Measurements from ENCODE around the gene PALM.
"Not testable (repeated sequence)": the region's sequence is repeated elsewhere in the genome, so short reads cannot be mapped to it uniquely, and the experiment has no call there.

Gene PALM, protein sequence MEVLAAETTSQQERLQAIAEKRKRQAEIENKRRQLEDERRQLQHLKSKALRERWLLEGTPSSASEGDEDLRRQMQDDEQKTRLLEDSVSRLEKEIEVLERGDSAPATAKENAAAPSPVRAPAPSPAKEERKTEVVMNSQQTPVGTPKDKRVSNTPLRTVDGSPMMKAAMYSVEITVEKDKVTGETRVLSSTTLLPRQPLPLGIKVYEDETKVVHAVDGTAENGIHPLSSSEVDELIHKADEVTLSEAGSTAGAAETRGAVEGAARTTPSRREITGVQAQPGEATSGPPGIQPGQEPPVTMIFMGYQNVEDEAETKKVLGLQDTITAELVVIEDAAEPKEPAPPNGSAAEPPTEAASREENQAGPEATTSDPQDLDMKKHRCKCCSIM

DNA sequence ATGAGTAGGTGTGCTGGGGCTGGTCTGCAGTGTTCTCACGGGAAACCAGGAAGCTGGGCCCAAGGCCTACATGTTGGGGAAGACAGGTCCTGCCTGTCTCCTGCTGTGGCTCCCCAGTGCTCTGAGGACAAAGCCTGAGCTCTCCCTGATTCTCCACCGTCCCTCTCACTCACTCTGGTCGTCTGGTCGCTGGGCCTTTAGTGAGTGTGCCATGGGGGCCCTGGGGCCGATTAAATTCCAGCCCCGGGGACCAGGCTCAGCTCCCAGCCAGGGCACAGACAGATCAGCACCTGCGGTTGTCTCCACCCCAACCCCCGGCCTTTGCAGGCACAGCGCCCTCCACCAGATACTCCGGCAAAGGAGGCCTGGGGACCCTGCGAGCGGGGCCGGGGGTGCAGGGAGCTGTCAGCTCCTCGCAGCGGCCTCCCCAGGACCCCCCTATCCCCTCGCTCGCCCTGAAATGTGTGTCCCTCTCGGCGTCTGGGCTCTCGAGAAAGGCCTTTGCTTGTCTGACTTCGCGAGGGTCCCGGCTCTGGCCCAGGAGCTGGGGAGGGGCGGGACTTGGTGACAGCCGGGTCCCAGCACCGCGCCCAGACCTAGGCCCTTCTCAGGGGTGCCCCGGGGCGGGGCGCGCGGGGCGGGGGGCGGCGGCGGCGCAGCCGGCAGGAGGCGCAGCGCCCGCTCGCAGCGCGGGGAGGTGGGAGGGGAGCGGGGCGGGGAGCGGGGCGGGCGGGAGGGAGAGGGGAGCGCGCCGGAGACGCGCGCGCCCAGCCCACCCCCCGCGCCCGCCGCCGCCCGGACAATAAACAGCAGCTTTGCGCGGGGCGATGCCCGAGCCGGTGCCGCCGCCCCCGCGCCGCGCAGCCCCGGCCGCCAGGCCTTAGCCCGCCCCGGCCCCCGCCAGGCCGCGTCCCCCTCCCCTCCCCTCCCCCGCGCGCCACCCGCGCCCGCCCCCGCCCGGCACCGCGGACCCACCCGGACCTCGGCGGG, at the start of gene PALM:
Gene PALM (plus strand): TSS at position 782 of the 990 bp plus-strand sequence. CDS start 212 bp downstream, outside the sequence.
- DNase-seq = no peak

DNA sequence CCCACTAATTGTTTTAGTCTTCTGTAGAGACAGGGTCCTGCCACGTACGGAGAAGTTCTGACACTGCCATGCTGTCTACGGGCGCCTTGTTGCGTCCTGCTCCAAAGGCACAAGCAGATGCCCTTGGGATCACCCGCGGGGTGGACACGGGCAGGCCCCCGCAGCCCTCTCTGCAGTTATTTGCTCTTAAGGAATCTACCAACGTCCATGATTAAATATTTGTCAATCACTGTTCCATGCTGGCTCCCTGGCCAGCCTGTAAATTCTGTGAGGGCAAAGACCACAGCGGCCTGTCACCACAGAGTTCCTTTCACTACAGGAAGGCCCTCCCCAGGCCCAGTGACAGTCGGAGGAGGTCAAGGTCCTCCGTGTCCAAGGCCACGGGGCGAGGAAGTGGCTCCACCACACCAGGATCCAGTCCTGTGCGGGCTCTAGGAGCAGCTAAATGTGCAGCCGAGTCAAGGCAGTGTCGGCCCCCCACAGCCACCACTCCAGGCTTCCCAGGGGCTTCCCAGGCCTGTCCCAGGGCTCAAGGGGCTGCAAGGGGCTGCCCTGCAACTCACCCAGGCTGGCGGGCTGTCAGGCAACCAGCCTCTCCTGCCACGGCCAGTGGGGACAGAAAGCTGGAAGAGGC, 47.8 kb upstream of the PALM start:
- no peak for DNase-seq

DNA sequence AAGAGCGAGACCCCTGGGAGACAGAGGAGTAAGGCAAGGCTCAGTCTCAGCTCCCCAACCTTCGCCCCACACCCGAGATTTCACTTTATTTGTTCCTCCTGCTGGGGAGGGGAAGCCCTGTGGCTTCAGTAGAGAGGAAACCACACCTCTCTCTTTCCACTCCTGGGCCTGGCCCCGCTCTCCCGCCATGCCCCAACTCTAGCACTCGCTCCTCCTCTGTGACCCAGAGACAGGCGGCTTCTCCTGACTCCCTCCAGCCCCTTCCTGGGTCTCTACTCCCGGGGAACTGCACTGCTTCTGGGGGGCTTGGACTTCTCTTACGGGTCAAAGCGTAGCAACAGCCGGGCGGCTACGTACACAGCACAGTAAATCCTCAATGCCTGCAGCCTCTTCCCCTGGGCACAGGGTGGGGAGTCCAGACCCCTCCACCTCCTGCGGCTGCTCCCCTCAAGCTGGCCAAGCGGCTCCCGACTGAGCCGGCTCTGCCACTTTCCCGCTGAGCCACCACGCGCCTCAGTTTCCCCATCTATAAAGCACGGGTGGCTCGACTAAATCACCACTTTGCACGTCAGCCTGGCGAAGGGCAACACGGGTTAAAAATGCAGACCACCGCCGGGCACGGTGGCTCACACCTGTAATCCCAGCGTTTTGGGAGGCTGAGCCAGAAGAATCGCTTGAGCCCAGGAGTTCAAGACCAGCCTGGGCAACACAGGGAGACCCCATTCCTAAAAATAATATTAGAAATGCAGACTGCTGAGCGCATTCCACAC, 47.1 kb upstream of the PALM start:
- DNase-seq = no peak

DNA sequence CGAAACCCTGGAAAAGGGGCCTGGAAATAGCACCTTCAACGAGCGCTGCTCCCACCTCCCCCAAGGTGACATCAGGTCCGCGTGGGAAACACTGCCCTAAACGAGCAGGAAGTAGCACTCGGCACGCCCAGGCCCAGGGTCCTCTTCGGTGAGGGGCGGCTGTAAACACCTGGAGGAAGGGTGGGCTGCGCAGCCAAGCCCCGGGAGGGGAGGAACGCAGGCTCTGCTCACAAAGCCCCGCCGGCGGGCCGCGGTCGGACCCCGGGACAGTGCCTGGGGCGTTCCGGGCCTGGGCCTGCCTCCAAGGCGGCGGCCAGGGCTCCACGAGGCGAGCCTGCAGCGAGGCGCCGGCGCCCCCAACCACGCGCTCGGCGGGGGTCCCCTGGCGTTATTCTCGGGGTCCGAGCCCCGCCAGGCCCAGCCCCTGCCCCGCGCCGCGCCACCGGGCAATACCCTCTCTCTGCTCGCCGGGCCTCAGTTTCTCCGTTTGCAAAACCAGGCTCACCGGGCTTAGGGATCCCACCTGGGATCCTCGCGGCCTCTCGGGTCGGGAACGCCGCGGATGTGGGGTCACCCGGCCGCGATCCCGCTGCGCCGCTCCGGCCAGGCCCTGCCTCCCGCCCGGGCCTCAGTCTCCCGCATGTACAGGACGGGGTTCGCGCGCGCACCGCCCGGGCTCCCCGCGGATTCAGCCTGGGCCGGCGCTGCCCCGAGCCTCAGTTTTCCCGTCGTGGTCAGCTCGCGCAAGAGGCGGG, 46.4 kb upstream of the PALM start:
- DNase-seq = peak; percentile 27

DNA sequence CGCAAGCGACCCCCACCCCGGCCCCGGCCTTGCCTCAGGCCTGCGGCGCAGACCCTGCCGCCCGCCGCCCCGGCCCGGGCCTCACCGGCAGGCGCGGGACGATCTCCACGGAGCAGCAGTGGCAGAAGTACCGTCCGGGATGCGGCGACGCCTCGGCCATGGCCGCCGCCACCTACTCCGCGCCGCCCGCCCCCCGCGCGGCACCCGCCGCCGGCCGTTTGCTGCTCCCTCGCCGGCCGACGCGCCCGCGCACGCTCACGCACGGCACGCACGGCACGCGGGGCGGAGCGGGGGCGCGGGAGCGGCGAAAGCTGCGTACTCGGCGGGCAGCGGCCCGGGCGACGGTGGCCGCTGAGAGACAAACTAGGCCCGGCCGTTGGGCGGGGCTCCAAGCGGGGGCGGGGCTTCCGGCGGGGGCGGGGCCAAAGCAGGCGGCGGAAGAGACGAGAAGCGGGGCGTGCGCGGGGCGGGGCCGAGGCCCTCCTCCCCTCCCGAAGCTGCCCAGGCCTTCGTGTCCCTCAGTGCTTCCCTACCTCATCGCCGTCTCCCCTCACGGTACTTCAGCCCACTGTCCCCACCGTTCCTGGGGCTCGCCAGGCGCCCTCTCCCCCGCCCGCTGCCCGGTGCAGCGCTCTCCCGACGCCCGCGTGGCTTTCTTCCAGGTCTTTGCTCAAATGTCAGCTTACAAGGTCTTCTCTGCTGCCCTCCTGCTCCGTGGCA, 45.6 kb upstream of the PALM start, which contains the start of gene RNF126:
Gene RNF126 (minus strand): TSS at position 253 of the 720 bp plus-strand sequence. CDS start 93 bp downstream, at position 160.
- DNase-seq = peak; percentile 91

DNA sequence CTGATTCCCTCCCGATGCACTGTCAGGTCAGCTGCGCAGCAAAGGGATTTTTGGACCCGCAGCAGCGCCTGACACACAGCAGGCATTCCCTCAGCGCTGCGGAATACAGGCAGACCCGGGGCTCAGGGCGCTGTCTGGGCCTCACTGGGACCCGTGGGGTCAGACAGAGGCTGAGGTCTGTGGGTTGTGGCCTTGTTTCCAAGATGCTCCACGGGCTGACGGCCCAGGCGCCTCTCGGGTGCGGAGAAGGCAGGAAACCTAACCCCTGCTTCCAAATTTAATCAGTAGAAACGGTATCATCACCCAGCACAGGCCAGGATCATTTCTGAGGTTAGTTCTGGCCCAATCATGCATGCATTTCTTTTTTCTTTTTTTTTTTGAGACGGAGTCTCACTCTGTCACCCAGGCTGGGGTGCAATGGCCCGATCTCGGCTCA, 45.0 kb upstream of the PALM start:
- DNase-seq = no peak

DNA sequence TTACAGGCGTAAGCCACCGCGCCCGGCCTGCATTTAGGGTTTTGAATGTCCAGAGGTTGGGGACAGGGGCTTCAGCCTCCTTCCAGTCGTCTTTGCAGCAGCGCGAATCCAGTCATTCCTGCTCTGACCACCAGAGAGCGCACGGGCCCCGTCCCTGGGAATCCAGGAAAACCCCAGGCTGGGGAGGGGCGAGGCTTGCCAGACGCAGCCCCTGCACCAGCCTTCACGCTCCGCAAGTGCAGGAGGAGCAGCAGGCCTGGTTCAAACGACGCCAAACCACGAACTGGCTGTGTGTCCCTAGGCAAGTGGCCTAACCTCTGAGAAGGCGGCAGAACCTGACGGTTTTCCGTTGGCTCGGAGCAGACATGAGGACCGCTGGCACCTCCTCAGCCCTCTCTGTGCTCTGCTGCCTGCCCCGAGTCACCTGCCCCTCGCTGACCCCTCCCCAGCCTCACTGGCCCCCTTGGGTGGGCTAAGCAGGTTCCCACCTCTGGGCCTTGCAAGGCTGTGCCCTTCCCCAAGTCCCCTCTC, 43.8 kb upstream of the PALM start:
- DNase-seq = peak; percentile 76

DNA sequence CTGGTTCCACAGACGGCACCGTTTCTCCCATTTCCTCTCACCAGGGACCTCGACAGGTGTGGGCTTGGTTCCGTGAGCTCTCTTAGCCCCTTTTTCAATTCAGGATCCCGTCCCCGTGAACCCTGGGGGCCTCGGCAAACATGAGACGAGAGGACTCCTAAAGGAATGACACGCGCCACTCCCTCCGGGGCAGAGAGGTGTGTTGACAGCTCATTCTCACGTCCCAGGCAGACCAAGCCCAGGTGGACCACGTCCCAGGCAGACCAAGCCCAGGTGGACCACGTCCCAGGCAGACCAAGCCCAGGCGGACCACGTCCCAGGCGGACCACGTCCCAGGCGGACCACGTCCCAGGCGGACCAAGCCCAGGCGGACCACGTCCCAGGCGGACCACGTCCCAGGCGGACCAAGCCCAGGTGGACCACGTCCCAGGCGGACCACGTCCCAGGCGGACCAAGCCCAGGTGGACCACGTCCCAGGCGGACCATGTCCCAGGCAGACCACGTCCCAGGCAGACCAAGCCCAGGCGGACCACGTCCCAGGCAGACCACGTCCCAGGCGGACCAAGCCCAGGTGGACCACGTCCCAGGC, 41.7 kb upstream of the PALM start:
- DNase-seq = not testable (repeated sequence)

DNA sequence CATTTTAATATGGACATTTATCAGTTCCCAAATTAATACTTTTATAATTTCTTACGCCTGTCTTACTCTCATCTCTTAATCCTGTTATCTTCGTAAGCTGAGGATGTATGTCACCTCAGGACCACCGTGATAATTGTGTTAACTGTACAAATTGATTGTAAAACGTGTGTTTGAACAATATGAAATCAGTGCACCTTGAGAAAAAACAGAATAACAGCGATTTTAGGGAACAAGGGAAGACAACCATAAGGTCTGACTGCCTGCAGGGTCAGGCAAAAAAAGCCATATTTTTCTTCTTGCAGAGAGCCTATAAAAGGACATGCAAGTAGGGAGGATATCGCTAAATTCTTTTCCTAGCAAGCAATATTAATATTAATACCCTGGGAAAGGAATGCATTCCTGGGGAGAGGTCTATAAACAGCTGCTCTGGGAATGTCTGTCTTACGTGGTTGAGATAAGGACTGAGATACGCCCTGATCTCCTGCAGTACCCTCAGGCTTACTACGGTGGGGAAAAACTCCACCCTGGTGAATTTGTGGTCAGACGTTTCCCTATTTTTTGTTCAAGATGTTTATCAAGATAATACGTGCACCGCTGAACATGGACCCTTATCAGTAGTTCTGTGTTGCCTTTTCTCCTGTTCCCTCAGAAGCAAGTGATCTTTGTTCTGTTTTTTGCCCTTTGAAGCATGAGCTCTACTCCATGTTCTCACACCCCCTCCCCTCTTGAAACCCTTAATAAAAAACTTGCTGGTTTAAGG, 39.9 kb upstream of the PALM start:
- DNase-seq = peak; percentile 16

DNA sequence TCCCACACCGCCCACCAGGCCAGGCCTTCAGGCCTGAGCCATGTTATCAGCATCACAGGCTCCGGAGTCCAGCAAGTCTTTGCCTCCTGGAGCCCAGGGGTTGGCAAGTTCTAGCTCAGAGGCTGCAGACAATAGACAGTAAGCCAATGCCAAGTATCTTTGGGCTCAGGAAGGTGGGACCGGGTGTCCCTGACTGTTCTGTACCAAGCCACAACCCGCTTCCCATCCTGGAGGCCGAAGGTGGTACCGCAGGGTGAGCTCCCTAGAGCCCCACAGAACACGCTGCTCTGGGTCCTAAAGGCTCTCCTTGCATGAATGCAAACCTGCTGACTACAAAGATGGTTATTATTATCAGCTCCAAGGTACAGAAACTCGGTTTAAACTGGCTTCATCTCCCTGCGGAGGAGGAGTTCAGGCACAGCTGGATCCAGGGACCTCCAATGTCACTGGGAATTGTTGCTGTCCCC, 38.1 kb upstream of the PALM start:
- no peak for DNase-seq

DNA sequence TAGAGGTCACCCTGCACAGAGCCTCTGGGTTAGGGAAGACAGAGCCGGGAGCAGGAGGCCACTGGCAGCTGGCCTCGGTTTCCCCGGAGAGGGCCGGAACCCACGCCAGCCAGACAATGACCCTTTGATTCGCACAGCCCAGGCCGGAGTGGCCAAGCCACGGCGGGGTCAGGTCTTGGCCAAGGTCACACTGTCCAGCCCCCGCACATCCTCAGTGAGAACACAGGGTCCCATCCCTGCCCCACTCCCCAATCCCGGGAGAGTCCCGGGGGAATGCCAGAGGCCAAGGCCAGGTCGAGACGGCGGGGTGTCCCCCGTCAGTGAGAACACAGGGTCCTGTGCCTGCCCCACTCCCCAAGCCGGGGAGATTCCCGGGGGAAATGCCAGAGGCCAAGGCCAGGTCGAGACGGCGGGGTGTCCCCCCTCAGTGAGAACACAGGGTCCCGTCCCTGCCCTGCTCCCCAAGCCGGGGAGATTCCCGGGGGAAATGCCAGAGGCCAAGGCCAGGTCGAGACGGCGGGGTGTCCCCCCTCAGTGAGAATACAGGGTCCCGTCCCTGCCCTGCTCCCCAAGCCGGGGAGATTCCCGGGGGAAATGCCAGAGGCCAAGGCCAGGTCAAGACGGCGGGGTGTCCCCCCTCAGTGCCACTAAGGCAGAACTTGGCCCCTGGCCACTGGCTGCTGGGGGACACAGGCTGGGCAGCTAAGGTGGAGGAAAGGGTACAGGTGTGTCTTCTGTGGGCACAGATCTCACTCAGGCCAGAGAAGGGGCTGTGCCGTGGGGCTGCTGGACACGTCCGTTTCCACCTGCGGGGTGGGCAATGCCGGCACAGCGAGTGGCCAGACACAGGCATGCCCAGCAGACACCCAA, 34.2 kb upstream of the PALM start:
- no peak for DNase-seq

DNA sequence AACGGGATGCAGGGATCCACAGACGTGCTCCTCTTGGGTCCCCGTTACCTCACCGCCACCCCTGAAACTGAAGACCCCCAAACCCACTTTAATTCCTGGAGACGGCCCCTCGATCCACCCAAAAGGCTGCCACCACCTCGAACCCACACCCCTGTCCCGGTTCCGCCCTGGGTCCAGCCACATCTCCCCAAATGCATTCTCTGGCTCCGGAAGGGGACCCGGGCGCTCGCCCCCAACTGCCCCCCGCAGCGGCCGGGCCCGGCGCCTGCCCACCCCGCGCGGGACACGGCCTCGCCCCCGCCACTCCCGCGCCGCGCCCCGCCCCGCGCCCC, 32.8 kb upstream of the PALM start:
- no peak for DNase-seq

DNA sequence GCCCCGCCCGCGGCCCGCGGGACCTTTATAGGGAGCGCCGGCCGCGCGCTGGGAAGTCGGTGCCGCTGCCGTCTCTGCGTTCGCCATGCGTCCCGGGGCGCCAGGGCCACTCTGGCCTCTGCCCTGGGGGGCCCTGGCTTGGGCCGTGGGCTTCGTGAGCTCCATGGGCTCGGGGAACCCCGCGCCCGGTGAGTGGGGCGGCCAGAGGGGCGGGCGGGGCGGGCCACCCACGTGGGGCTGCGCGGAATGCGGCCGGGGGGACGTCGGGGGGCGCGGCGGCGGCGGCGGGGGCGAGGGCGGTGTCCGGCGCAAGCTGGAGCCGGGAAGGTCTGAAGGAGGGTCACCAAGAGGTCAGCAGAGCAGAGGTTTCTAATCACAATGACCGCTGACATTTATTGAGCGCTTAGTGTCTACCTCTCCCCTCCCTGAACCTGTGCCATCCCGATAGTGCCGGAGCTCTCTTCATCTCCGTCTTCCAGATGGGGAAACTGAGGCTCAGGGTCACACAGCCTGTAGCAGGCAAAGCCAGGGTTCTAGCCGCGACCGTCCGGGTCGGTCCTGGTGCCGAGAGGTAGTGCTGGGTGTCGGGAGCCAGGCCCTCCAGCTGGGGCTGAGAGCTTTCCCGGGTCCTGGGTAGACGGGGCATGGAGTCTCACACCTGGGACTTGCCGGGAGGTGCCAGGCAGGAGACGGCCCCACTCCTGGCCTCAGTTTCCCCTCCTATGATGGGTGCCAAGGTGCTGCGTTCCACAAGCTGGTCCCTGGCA, 32.2 kb upstream of the PALM start, which contains the start of gene FSTL3:
Gene FSTL3 (plus strand): TSS at position 54 of the 767 bp plus-strand sequence. CDS start 32 bp downstream, at position 86.
- DNase-seq = peak; percentile 9

DNA sequence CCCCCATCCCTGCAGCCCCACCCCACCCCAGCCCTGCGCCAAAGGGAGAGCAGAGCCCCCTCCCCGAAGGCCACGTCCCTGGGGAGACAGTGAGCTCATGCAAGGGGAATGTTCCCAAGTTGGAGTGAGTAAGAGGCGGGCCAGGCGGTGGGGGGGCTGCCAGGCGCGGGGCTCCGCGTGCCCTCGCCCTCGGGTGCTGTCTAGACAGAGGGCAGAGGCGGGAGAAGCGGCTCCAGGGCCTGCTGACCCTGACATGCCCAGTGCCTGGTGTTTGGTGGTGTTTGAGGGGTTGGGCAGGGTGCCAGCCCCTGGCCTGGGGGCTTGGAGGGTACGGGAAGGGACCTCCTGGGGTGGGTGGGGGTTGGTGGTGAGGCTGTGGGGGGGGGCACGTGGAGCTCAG, 31.5 kb upstream of the PALM start:
- peak; percentile 89 for DNase-seq

DNA sequence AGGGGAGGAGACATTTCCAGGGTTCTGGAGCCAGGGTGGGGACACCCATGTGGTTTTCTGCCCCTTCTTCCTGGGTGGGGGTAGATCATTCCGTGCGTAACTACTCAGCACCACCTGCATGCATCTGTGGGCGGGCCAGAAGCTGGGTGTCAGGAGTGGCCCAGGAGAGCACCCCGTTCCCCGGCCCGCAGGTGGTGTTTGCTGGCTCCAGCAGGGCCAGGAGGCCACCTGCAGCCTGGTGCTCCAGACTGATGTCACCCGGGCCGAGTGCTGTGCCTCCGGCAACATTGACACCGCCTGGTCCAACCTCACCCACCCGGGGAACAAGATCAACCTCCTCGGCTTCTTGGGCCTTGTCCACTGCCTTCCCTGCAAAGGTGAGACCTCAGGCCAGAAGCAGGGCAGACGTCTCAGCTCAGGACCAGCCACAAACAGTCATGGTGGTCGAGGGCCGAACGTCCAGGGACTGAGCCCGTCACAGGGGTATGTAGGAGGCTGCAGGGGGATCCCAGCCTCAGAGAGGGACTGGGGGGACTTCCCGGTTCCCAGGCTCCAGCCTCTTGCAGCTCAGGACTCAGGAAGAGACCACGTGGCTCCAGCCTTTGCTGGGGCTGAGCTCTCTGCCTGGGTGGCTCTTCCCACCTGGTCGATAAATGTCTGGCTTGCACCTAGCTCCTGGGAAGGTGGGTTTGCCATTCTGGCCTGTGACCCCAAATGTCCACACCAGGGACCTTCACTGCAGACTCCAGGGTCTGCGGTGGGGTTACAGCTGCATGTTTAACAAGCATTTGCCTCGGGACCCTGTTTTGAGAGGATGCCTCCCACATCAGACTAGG, 30.9 kb upstream of the PALM start:
- peak; percentile 45 for DNase-seq

DNA sequence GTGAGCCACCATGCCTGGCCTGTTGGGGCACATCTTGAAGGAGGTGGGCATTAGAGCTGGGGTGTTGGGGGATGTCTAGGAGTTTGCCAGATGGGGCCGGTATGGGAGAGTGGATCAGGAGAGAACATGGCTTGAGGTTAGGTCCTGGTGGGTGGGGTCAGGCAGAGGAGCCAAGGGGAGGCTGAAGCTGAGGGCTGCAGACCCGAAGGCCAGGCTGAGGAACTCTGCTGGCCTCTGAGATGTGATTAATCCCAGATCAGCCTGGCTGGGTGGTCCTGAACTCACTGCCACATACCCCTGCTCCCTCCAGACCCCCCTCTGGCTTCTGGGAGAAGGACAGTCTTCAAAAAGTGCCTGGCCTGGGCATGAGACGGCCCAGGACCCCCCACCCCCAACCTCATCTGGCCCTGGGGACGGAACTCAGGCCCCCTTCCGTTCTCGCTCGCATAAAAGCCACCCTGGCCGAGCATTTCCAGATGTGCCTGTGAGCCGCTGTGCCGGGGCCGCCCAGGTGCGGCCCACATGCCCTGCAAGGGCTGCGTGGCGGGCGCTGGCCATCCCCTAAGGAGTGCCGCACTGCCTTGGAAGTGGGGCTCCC, 29.8 kb upstream of the PALM start:
- peak; percentile 9 for DNase-seq
